ENCODE data around the gene AGBL1.

The AGBL1 gene

GRCh38 chr15:86392874-86393273, 313.2 kb downstream of the AGBL1 start:
- ChIA-PET CTCF (interaction anchor here (1.4 kb wide), 1 partner anchor 16 kb away, joined by 3 read pairs; no protein-coding TSS in a partner anchor), POLR2A (no interaction called here)
- no peak for TF ChIP-seq CTCF (IDR thresholded peaks at IDR 0.05; ENCODE audit: control extremely low read depth, extremely low read depth, low read depth, missing control alignments)
- DNase-seq (ENCODE audit: extremely low spot score) = no peak

DNA sequence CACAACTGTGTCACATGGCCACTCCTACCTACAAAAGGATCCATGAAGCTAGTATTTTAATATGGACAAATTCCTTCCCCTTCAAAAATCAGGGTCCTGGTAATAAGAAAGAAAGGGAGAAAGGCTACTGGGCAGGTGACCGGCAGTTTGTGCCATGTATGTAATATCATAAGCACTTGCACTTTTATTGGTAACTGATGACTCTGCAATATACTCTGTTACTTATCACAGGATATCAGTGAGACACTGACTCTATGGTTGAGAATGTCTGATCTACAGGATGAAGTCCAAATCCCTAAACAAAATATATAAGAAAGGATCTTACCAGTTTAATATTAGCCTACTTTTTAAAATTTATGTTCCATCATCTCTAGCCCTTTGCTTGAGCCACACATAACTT, 315.2 kb downstream of the AGBL1 start:
- TF ChIP-seq CTCF (IDR thresholded peaks at IDR 0.05; ENCODE audit: control extremely low read depth, extremely low read depth, low read depth, missing control alignments) = no peak
- ChIA-PET CTCF (interaction anchor here (1.8 kb wide), 1 partner anchor 9 kb away, joined by 4 read pairs; no protein-coding TSS in a partner anchor), POLR2A (no interaction called here)

DNA sequence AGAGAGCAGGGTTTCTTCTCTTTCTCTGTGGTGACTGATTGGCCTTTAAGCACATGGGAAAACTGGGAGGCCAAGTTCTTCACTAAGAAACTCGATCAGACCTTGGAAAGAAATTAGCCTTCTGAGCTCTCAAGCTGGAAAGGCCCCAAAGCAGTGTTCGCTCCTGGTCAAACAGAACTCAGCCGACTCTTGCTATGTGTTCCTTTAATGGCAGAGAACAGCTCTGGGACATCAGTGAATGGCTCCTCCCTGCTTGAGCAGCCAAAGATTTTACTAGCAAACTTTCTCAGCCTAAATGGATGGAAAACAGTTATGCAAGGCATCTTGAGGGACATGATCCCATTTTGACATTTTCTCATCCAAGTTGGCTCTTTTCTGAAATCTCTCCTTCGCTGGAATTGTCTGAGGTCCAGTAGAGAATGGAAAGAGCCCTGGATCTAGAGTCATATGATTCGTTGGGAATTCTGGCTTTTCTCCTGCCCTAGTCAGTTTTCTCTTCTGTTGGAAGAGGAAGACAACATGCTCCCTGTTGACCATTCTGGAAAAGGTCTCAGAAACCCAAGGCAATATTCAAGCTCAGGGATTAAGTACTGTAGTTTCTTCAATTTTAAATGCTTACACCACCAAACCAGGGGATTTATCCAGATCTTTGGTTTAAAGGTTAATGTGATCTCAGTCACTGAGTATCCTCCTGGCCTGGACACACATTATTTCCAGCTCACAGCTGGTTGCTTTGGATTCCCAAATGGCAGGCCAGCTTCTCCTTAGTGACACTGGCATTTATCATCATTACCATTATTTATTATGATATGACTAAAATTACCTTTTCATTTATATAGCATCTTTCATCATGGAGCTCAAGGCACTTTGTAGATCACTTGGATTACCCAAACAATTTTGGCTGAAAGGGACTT, 319.6 kb downstream of the AGBL1 start:
- ChIA-PET CTCF (interaction anchor here (1.8 kb wide), 1 partner anchor 20 kb away, joined by 3 read pairs; no protein-coding TSS in a partner anchor), POLR2A (no interaction called here)
- no peak for DNase-seq (ENCODE audit: extremely low spot score)
- no peak for TF ChIP-seq CTCF (IDR thresholded peaks at IDR 0.05; ENCODE audit: control extremely low read depth, extremely low read depth, low read depth, missing control alignments)

More for the DNA sequence above, 315.2 kb downstream of the AGBL1 start:
- no peak for DNase-seq (ENCODE audit: extremely low spot score)

DNA sequence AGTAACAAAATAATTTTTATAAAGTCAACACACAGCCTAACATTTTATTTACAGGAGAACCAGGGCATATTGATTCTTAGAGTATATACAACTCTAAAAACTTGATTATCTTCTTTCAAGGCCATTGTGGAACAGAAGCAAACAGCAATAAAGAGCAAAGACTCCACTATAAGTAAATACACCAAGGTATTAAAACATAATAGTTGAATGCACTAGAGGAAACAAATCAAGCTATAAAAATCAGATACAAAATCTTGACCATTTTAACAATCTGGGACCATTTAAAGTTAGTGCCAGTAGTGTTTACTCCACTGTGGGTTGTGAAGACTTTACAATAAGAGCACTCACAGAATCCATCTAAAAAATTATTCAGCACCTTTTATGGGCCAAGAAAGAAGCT, 323.6 kb downstream of the AGBL1 start:
- TF ChIP-seq CTCF (IDR thresholded peaks at IDR 0.05; ENCODE audit: control extremely low read depth, extremely low read depth, low read depth, missing control alignments) = no peak
- ChIA-PET CTCF (no interaction called here), POLR2A (no interaction called here)
- DNase-seq (ENCODE audit: extremely low spot score) = no peak

GRCh38 chr15:86403914-86404583, 324.4 kb downstream of the AGBL1 start:
- ChIA-PET CTCF (interaction anchor here (1.1 to 1.5 kb wide), 2 partner anchors 9 to 14 kb away, joined by 4 to 7 read pairs; no protein-coding TSS in a partner anchor), POLR2A (no interaction called here)
- TF ChIP-seq CTCF (IDR thresholded peaks at IDR 0.05; ENCODE audit: control extremely low read depth, extremely low read depth, low read depth, missing control alignments) = no peak
- DNase-seq (ENCODE audit: extremely low spot score) = no peak

GRCh38 chr15:86408261-86408660, 328.6 kb downstream of the AGBL1 start:
- ChIA-PET CTCF (interaction anchor here (1.1 kb wide), 1 partner anchor 10 kb away, joined by 4 read pairs; no protein-coding TSS in a partner anchor), POLR2A (no interaction called here)
- no peak for DNase-seq (ENCODE audit: extremely low spot score)
- TF ChIP-seq CTCF (IDR thresholded peaks at IDR 0.05; ENCODE audit: control extremely low read depth, extremely low read depth, low read depth, missing control alignments) = no peak

Measured in GM10248 (cell line).